ENCODE results near the gene KCNH5.

Gene KCNH5

DNA sequence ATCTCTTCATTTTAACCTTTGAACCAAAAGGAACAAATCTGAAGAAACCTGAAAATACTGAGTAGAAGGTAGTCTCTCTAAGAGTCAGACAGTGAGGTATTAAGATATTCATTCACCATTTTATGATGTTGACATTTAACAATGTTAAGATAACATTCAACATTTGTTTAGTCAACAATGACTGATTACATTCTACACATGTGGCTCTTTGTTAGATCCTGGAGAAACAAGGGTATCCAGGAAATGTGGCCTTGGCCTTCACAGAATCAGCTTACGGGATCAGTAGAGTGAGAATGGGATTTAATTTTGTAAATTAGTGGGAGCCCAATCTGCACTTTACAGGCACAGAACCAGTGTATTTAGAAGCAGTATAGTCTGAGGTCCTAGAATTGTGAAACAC, 355.5 kb downstream of the KCNH5 start:
- no peak overlapping the region for H3K4me3 ChIP-seq (ENCODE audit: low read depth, low read length)

DNA sequence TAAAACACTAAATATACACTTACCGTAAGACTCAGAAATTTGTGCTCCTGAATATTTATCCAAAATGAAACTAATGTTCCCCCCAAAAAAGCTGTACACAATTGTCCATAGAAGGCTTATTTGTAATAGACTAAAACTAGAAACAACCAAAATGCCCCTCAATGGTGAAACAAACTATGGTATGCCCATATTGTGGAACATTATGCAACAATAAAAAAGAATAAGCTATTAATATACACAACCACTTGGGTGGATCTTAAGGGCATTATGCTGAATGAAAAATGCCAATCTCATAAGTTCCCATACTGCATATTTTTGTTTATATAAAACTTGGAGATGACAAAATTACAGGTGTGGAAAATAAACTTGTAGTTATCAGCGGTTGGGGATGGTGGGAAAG, 357.4 kb downstream of the KCNH5 start:
- no peak overlapping the region for H3K4me3 ChIP-seq (ENCODE audit: low read depth, low read length)

DNA sequence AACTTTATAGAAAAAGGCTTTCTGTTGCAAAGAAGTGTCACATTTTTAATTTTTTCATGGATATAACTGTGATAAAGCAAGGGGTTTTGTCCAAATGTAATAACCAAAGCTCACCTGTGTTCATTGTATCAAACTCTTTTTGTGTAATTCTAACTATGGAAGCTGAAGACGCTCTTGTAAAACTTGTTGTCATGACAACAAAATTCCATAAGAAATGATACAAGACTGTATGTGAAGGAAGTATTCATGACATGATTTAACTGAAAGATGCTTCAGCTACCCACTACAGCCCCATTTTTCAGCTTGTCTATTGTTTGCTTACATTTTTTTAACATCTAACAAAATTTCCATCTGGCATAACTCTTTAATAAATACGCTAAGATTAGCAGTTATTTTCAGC, 360.9 kb downstream of the KCNH5 start:
- H3K4me3 ChIP-seq (ENCODE audit: low read depth, low read length), result no peak overlapping the region

DNA sequence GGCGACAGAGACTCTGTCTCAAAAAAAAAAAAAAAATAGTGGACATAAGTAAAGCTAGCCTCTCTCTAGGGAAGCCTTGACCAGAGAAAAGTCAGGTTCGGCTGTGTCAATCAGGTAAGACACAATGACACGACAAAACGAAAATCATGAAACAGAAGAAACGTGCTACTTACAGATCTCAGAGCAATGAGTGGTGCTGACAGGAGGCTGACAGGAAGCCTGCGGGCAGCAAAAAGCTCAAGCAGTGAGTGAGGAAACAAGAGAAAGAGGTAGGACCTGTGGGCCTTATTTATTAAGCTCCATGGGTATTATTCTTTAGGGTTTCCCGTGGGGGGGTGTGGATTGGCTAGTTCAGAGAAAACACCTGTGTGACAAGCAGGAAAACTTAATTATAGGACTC, 363.1 kb downstream of the KCNH5 start:
- H3K4me3 ChIP-seq (ENCODE audit: low read depth, low read length), result no peak overlapping the region

DNA sequence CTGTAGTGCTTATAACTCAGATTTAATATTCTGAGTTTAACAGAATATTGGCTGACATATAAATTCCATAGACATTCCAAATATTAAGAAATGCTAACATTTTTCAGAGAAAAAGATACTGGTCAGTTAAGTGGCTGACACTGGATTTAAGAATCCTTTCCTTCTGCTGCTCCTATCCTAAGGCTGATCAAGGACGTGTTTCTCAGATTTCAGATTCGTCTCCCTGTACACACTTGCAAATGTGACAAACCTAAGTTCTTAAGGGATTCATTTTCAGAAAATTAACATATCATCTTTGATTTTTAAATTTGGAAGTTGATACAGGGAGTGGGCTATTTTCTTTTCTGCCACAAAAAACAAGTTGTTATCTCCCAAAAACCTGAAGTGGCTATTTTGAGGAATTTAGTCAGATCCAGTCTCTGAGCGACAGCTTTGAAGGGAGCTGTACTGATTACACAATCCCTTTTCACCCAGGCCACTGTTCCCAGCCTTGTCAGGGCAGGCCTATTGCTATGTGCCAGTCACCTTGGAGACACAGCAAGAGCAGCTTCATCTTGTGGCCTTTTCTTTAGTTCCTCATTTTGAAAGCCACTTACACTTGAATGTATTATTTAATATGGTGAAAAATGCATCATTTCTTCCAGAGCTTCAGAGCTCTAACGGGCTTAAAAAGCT, 370.6 kb downstream of the KCNH5 start:
- H3K4me3 ChIP-seq (ENCODE audit: low read depth, low read length), result no peak overlapping the region

DNA sequence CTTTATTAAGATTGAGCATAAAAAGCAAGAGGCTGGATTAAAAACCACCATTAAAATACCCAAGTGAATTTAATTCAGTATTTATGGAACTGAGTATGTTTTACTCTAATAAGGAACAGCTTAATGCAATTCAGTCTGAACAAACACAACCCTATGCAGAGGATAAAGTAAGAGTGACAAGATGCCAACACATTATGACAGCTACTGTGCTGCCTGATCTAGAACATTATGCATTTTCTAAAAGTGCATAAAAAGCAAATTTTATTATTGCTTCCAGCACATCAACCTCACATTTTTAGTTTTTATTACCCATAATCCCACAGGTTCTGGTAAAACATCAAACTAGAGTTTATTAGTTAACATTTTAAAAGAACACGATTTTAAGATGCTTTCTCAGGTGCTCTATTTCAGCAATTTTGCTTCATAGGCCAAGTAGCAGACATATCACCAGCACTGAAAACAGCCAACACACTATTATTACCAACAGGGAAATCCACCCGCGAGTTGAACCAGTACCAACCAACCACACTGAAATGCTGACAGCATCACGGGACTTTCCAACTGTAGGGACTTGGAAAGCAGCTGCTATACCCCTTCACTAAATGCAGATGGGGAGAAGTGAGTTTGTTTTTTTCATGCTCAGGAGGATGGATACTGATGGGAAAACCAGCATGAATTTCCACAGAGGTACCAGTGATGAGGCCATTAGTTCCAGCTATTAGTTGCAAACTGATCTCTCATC, 372.1 kb downstream of the KCNH5 start:
- H3K4me3 ChIP-seq (ENCODE audit: low read depth, low read length), result no peak overlapping the region

DNA sequence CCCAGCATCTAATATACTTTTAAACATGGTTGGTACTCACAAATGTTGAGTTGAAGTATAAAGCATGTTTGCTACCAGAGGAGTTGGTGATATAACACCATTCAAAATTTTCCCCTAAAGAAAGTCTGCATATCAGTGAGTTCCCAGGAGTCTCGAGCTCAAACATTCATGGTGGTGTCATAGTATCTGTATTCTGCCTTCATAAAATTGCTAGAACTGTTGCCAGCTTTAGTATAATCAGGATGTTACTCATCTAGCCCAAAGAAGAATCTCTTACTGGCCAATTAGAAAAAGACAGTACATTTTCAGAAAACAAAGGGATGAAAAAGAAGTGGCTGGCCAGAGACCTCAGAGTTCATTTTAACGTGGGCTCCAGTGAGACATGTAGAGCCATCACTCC, 374.7 kb downstream of the KCNH5 start:
- no peak overlapping the region for H3K4me3 ChIP-seq (ENCODE audit: low read depth, low read length)

DNA sequence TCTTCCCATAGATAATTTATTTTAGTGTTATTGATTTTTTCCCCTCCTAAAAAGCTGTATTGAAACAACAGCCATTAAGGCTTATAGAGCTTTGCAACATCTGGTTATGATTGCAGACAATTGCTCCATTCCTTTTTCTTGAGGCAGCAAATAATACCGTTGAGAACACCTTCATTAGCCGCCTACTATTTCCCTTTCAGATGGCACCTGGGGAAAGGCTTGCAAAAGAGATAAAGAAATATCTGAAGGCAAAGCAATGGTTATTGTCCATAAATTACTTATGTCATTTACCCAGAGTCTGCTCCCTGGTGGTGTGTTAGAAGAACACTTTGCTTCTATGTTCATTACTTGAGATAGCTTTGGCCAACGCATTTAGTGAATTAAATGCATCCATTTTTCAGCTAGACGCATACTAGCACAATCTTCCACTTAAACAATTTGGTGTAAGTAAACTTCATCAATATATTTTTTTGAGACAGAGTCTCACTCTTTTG, 377.8 kb downstream of the KCNH5 start:
- H3K4me3 ChIP-seq (ENCODE audit: low read depth, low read length), result no peak overlapping the region

DNA sequence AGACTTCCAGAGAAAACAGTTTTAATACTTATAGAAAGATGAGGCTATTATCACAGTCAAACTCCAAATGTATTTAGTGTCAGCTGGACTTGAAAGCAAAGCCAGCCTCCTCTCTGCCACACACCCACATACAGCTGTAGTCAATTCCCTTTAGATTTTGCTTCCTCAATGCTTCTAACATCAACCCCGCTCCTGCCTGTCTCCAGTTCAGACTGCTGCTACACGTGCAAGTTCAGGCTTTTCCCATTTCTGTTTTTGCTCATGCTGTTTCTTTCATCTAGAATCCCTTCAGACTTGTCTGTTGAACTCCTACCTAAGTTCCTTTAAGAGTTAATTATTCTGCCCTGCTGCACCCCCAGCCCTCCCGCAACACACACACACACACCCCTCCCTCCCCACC, 380.0 kb downstream of the KCNH5 start:
- no peak overlapping the region for H3K4me3 ChIP-seq (ENCODE audit: low read depth, low read length)

DNA sequence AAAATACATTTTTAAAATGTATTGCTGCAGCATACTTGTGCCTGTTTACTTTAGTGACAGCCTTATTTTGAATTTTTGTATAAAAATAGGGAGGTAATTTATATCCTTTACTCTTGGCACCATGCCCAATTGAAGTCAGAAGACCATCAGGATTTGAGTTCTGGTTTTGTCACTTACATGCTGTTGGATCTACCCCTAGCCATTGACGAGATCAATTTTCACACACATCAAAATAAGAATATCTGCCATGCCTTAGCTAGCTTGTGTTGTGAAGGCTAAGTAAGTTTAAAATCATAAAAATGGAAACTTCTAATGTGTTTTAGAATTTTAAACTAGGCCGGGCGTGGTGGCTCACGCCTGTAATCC, 381.8 kb downstream of the KCNH5 start:
- no peak overlapping the region for H3K4me3 ChIP-seq (ENCODE audit: low read depth, low read length)

DNA sequence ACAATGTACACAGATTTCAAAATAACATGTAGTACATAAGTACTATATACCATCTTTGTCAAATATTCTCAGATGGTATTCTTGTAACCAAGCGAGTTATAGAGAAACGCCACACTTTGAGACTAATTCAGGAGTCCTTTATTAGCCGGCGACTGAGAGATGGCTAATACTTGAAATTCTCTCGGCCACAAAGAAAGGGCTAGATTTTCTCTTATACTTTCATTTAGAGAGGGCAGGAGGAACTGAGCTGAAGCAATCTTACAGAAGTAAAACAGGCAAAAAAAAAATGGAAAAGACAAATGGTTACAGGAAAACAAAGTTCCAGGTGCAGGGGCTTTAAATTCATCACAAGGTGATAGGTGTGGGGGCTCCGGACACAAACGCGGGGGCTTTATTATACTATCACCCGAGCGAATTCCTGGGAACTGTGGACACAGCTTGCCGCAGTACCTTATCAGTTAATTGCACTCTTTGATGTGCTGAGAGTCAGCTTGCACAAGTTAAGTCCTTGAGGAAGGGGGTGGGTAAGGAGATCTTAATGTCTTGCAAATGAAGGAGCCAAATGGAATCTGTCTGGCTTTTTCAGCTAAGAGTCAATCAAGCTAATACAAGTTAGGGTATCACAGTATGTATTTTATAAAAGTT, 382.3 kb downstream of the KCNH5 start:
- no peak overlapping the region for H3K4me3 ChIP-seq (ENCODE audit: low read depth, low read length)

DNA sequence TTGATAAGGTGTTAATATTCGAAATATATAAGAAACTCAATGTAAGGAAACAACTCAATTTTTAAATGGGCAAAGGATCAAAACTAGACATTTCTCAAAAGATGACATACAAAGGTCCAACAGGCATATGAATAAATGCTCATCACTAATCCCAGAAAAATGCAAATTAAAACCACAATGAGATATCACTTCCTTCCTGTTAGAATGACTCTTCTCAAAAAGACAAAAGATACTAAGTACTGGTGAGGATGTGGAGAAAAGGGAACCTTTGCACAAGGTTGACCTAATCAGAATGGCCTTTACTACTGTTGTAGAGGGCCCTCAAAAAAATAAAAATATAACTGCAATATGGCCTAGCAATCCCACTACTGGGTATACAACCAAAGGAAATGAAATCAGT, 383.4 kb downstream of the KCNH5 start:
- H3K4me3 ChIP-seq (ENCODE audit: low read depth, low read length), result no peak overlapping the region

DNA sequence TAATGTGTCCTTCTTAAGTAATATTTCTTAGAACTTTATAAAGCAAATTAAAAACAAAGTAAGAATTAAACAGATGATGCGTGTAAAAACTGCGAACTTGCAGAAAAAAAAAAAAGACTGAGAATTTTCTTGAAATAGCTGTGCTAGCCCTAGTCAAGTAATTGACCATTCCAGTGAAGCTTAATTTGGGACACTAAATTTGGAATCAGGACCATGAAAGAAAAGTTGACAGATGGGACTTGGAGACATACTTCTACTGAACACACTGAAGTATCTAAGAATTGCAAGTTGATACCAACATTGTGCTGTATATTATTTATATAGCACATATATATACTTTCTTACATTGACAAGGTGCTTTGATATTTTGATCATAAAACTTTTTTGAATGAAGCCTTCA, 386.6 kb downstream of the KCNH5 start:
- no peak overlapping the region for H3K4me3 ChIP-seq (ENCODE audit: low read depth, low read length)

DNA sequence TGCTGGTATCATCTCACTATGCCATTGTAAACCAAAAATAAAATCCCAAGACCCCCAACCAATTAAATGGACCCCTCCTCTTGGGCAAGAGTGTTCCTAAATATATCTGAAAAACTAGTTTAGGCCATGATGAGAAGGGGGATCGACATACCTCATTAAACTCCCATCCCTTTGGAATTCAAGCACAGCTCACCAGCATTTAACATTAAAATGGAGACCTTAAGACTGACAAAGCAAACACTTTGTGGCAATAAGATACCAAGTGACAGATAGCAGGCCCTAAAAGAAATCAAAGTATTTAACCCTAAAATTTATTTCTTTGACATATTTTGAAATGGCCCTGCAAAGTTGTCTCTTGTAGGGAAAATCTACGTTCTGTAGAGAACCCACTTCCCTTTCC, 387.9 kb downstream of the KCNH5 start:
- no peak overlapping the region for H3K4me3 ChIP-seq (ENCODE audit: low read depth, low read length)

DNA sequence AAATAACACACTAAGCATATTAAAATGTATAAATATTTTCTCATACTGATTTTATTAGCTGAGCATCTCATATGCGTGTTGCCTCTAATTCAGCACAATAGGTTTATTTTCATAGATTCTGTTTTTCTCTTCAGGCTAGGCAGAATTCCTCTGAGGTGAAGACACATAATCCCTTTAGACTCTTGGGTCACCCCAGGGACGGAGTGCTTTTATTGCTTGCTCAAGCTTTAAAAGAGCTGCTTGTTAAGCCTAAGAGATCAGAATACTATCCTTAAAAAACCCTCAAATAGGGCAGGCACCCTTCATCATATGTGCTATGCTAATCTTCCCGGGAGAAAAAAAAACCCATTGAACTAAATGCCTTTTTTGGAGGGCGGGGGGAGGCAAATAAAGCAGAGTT, 390.1 kb downstream of the KCNH5 start:
- no peak overlapping the region for H3K4me3 ChIP-seq (ENCODE audit: low read depth, low read length)

DNA sequence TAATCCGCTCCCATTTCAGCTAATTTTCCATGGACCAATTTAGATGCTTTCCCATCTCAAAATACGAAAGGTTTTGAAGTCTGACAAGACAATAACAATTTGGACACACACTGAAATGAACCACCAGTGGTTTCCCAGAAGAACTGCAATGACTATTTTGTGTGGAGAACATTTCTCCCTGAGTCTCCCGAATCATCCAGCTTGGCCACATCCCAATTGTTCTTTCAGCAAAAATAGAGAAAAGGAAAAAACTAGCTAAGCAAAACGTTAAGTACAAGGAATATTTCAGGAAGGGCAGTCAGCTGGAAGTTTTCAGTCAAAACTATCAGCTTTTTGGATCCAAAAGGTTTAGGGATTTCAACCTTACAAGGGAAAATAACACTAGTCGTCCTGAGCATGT, 390.6 kb downstream of the KCNH5 start:
- H3K4me3 ChIP-seq (ENCODE audit: low read depth, low read length), result no peak overlapping the region

Data from iPS-11a (cell line).